SHP77 treated with DMSO at 0.1 percent for 48 hours (cell line): ENCODE measurements around the gene ABHD2.
A peak's percentile ranks its signal among the peaks of the same experiment; 100 is the strongest.
"Not testable (repeated sequence)": the region's sequence is repeated elsewhere in the genome, so short reads cannot be mapped to it uniquely, and the experiment has no call there.

Experiments used
- DNase-seq: peaks from one replicate; lab custom pipeline; 2025; lab: John Stamatoyannopoulos, UW

The ABHD2 gene

DNA sequence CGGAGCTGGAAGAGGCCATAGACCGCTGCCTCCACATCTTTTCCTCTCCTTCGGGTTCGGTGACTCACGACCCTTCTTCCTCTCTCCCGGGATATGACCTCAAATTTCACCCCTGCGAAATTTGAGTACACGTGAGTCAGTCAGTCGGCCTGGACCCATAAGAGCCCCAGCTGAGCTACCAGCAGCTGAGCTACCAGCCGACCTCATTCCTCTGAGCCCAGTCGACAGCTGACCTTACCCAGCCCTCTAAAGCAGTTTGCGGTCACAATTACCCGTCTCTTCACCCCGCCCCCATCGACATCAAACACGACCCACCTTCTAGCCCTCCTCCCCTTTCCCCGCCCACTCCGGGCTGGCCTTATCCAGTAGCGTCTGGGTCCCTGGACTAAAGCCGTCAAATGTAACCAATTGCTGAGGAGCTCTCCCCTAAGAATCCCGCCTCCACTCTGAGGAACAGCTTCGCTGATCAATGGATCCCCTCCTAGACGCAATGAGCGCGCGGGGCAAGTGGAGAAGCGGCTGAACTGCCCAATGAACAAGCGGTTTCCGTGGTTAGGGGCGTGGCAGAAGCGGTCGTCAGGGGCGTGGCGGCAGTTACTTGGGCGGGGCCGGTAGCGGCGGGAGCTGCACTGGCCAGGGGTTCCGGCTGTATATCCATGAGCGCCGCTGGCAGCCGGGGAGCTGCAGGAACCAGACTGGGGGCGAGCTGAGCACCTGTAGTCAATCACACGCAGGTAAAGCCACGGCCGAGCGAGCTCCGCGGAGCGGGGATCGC lies at the start of gene ABHD2:
TSS of gene ABHD2 (plus strand) at position 627 of the 775 bp plus-strand sequence. CDS start 27,872 bp downstream, outside the sequence.
- peak; percentile 98 for DNase-seq

DNA sequence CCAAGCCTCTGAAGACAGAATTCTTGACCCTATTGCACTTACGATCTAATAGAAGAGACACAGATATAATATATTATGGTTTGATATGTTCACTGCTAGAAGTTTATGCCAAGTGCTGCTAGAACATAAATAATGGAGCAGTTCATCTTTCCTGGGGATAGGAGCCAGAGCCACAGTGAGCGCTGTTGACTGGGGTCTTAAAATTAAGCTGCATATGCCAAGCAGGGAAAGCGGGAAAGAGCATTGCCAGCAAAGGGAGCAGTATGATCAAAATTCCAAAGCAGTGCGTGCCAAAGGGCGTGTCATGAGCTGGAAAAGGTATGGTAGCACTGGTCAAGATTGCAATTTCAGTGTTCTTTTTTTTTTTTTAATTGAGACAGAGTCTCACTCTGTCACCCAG lies 49.1 kb upstream of the ABHD2 start:
- no peak for DNase-seq

DNA sequence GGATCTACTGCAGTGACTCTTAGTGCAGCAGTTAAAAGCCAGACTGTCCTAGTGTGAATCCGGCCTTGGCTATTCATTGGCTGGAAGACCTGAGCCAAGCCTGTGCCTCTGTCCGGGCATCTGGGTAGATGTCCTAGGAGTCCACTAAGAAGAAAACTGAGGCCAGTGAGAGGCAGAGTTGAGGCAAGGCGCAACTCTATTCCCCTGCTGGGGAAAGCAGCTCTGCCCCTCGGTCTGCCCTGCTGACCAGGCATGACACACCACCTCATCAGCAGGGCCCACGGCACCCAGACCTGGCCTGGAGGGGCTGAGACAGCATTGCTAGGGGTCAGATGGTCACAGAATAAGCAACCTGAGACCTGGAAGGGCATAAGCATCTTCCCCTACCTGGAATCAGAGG lies 46.7 kb upstream of the ABHD2 start:
- no peak for DNase-seq

- DNase-seq: no peak
These were observed 45.9 kb upstream of the ABHD2 start for GRCh38 chr15:89042387-89042786.

GRCh38 chr15:89043031-89044002 lies 44.9 kb upstream of the ABHD2 start:
- DNase-seq: no peak

DNA sequence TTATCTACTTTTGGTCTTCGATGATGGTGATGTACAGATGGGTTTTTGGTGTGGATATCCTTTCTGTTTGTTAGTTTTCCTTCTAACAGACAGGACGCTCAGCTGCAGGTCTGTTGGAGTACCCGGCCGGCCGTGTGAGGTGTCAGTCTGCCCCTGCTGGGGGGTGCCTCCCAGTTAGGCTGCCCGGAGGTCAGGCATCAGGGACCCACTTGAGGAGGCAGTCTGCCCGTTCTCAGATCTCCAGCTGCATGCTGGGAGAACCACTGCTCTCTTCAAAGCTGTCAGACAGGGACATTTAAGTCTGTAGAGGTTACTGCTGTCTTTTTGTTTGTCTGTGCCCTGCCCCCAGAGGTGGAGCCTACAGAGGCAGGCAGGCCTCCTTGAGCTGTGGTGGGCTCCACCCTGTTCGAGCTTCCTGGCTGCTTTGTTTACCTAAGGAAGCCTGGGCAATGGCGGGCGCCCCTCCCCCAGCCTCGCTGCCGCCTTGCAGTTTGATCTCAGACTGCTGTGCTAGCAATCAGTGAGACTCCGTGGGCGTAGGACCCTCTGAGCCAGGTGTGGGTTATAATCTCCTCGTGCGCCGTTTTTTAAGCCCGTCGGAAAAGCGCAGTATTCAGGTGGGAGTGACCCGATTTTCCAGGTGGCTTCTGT lies 39.1 kb upstream of the ABHD2 start:
- DNase-seq: not testable (repeated sequence)

- DNase-seq: no peak
These were observed 36.4 kb upstream of the ABHD2 start for GRCh38 chr15:89051875-89052274.

DNA sequence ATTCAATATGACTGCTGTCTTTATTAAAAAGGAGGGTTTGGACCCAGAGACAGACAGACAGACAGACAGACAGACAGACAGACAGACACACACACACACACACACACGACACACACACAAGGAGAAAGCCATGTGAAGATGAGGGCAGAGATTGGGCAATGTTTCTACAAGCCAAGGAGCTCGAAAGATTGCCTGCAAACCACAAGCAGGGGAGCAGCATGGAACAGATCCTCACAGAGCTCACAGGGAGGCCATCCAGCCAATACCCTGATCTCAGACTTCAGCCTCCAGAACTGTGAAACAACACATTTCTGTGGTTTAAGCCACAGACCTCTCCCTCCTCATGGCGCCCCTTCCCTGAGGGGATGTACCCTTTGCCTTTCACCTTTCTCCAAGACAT lies 35.8 kb upstream of the ABHD2 start:
- no peak for DNase-seq

DNA sequence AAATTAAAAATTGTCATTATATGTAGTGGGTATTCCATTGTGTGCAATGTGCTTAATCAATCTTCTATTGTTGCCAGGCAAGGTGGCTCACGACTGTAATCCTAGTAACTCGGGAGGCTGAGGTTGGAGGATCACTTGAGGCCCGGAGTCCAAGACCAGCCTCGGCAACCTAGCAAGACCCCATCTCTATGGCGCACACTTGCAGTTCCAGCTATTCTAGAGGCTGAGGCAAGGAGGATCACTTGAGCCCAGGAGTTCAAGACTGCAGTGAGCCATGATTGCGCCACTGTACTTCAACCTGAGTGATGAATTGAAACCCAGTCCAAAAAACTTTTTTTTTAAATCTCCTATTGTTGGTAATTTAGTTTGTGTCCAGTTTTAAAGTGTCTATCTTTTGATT lies 33.4 kb upstream of the ABHD2 start:
- no peak for DNase-seq

- DNase-seq: peak; percentile 27
These were observed 30.6 kb upstream of the ABHD2 start for GRCh38 chr15:89057506-89058133.

GRCh38 chr15:89058376-89058775 lies 29.9 kb upstream of the ABHD2 start:
- no peak for DNase-seq

DNA sequence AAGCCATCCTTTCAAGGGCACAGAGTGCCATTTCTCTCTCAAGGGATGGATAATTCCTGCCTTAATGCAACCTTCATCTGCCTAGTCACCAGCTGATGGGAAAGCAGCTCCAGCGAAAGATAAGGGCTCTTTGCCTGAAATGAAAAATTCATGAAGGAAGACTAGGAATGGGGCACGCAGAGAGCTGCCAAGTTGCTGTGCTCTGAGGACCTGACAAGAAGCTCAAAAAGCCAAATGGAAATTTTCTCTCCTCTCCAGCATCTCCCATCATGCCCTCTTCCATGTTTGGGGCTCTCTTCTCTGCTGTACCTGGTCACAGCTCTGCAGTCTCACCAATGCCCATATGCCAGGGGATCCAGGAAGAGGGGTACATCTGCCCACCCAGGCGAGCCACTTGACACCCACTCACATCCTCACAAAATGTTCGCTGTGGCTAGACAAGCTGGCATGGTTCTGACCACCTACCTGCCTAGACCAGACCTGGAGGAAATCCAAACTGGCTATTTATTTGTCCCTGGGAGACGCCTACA lies 29.3 kb upstream of the ABHD2 start:
- DNase-seq: no peak

- DNase-seq: no peak
These were observed 22.0 kb upstream of the ABHD2 start for GRCh38 chr15:89066280-89066679.

DNA sequence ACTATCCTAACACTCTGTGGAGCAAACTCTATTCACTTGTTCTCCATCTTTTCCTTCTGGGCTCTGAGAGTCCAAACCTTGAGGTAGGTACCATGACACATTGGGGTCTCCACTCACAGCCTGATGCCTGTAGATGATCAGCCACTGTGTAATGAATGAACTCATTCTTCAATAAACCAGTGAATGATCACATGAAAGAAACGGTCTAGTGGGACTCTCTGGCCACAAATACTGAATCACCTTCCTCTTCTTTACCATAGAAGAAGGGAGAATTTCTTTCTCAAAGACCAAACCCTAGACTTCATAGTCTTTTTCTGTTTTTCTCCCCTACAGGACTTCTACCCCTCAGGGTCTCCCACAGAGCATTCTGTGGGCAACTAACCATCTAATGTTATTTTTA lies 20.5 kb upstream of the ABHD2 start:
- DNase-seq: no peak

- no peak for DNase-seq
These were observed 19.9 kb upstream of the ABHD2 start for GRCh38 chr15:89068325-89068784.

- no peak for DNase-seq
These were observed 17.8 kb upstream of the ABHD2 start for GRCh38 chr15:89070197-89071124.

DNA sequence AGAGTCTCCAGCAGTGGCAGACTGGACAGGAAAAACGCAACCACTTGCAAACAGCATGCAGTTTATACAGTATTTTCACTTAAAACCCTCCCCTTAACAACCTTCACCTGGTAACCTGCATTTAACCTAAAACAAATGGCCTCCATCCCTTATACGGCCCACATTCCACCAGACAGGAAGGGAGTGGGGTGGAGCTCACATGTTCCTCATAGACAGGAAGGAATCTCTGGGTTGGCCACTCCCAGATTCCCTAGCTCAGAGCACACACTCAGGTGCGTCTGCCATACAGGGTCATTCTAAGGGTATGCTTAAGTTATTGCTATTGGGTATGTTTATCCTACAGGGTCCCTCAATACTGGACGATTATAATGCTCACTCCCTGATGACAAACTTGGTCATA lies 16.8 kb upstream of the ABHD2 start:
- DNase-seq: no peak

- no peak for DNase-seq
These were observed 15.9 kb upstream of the ABHD2 start for GRCh38 chr15:89072277-89072869.

GRCh38 chr15:89074402-89075012 lies 13.7 kb upstream of the ABHD2 start:
- DNase-seq: no peak
